VCaP (cell line): Measurements from ENCODE around the gene ST7.

Experiments used
- H3K27ac ChIP-seq: fragments of 450-650 bp; 2 replicates; pipeline ENCODE4 v1.5.1; 2017
- TF ChIP-seq, protein P1 (sequence below): fragments of 450-650 bp; conservative IDR thresholded peaks from 2 replicates; pipeline ENCODE4 v1.5.1; 2017; ENCODE audit warnings: mild to moderate bottlenecking, moderate library complexity

The ST7 gene

DNA sequence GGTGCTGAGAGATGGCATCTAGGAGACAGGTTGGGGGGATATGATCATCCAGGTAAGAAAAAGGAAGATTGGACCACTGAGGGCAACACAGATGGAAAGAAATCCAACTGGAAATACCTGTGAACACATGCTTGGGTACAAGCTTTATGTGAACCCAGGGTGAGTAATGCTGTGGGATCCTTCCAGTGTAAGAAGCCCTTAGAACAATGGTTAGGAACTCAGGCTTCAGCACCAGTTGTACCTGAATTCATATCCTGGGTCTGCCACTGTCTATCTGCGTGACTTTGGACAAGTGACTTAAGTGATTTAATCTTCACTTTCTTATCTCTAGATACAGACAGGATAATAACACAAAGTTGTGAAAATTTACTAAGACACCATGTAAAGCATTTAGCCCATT is 131.0 kb downstream of the ST7 start:
- TF ChIP-seq, protein P1, sequence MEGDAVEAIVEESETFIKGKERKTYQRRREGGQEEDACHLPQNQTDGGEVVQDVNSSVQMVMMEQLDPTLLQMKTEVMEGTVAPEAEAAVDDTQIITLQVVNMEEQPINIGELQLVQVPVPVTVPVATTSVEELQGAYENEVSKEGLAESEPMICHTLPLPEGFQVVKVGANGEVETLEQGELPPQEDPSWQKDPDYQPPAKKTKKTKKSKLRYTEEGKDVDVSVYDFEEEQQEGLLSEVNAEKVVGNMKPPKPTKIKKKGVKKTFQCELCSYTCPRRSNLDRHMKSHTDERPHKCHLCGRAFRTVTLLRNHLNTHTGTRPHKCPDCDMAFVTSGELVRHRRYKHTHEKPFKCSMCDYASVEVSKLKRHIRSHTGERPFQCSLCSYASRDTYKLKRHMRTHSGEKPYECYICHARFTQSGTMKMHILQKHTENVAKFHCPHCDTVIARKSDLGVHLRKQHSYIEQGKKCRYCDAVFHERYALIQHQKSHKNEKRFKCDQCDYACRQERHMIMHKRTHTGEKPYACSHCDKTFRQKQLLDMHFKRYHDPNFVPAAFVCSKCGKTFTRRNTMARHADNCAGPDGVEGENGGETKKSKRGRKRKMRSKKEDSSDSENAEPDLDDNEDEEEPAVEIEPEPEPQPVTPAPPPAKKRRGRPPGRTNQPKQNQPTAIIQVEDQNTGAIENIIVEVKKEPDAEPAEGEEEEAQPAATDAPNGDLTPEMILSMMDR: no peak
- no peak overlapping the region for H3K27ac ChIP-seq

DNA sequence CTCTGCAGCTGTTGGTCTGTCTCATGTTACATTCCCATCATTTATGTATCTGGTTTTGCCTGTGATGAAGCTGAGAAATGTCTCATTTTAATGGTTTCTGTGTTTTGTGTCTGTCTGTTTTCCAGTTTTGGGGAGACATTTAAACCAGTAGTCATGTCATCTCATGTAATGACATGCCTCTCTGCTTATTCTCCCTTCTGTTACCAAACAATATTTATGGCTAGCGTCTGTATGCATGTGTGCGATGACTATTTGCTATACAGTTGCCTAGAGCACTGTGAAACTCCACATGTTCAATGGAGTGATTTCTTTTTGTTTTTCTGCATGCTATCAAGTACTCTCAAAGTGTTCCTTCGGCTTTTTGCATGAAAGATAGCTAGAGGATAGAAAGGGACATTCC is 132.0 kb downstream of the ST7 start:
- H3K27ac ChIP-seq: no peak overlapping the region
- TF ChIP-seq, protein P1: no peak

DNA sequence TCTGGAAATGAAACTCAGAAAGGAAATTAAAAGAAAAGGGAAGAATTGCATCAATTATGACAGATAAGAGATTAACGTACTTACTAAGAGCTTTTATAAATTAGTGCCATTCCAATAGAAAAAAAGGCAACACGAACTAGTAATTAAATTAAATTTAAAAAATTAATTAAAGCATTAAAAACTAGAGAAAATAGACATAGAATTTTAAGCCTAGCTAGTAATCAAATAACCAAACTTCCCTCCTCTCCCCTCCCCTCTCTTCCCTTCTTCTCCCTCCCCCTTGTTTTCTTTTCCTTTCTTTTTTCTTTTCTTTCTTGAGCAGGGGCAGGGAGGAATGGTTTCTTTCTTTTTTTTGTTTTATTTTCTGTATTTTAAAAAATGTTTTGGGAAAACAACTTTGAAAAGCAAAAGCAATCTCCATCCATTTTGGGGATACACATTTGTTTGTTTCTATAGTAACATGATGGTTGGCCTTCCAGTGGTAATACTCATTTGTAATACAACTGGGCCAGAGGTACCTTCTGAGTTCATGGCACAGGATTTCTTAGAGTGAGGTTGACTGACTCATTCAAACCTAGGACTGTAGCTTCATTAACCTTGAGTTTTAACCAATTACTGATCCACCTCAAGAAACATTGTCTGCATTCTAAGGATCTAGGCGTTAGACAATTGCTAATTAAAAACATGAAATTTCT is 132.6 kb downstream of the ST7 start:
- TF ChIP-seq, protein P1: no peak
- no peak overlapping the region for H3K27ac ChIP-seq

DNA sequence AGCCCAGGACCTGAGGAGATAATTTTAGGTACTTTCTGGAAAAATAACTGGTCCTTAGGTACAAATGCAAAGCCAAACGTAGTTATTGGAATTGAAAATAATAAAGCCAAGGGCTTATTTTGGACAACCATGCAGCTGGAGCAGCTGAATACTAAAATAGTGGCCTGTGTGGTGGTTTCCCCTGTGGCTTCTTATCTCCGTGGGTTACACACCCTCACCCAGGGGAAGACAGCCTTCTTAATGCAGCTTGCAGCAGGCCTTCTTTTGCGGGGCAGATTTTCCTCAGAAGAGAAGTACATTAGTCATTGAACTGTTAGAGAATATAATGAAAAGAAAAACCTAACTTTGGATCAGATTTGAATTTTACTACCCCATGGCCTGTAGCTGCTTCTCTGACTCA is 133.5 kb downstream of the ST7 start:
- TF ChIP-seq, protein P1: no peak
- H3K27ac ChIP-seq: no peak overlapping the region

DNA sequence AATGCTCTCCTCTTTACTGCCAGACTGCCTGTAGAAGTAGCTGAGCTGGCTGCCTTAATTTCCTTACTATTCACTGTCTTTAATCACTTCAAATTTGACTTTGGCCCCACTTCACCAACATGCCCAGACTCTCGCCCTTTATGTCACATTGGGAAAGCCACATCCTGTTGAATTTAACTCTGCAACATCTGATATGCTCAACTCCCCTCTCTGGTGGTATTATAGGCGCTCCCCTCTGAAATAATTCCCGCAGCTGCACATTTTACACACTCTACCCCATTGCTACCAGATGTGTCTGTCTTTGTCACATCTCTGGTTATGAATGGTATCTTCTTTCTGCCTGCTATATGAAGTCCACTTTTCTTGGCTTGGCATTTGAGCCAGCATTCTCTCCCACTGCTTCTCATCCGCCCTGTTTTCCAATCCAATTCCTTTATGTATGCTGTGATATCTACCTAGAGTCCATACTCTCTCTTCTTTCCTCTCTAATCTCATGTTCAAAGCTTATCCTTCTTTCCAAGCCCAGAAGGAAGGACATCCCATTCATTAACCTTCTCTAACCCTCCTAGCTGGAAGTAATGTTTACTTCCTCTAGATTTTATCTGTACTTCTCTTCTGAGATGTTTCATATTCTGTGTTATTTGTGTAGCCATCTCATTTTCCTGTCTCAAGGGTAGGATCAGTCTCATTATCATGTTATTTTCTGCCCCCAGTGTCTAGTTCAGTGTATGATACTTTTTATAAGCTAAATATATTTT is 134.5 kb downstream of the ST7 start:
- H3K27ac ChIP-seq: no peak overlapping the region
- TF ChIP-seq, protein P1: no peak

DNA sequence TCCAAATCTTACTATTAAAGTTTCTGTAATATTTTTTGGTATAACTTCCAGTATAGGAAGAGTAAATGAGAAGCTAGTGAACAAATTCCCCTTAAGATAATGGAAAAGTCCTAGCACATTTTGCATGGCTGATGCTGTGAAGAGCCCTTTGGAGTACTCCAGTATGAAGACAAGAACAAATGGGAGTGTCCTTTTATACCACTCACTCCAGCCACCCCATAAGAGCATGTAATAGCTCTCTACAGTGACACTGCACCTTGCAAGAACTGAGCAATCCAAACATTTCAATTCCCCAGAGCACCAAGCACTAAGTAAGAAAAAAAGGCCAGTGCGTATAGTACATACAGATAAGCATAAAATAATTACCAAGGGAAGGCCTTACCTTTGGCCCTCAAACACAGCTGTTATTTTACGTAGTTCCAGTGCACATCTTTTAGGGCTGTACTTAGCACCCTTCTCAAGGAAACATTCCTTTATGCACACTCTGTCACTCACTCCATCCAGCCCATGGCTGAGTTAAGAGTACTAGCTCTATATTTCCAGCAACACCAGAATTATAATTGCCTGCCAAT is 135.4 kb downstream of the ST7 start:
- TF ChIP-seq, protein P1: no peak

DNA sequence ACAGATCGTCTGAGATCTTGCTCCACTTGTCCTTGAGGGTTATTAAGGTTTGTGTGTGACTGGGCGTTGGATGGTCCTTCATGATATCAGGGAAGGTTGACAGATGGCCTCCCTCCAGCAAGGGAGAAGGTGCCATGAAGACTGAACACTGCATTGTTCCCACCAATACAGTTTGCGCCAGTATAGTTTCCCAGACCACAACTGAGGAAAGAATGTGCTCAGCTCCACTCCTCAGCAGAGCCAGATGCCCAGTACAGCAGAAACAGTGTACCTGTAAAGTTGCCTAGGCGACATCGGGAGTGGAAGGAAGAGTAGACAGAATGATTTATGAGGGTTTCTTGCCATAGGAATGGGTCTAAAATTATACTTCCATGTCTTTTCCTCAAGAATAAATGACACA is 137.5 kb downstream of the ST7 start:
- TF ChIP-seq, protein P1: no peak
- H3K27ac ChIP-seq: peak overlapping the region; percentile 48

More for the DNA sequence above, 135.4 kb downstream of the ST7 start:
- H3K27ac ChIP-seq: 0 out of 2 replicates have a peak overlapping the region, but pooled peaks have one; percentile 48
